ENCODE results near the gene DLG5. TPM values are rescaled to one million over a fixed set of nuclear protein-coding genes. Genes with fewer than 3 reads are reported as not detected.

DLG5 gene
- total RNA-seq, 3 donors from 2014 or later = 43.0 to 192 (median 138) TPM

- no peaks in the 10 kb centered on the region for H3K27me3 ChIP-seq
- no peaks in the 10 kb centered on the region for H3K9me3 ChIP-seq
- H3K4me3 ChIP-seq = no peak overlapping the region
- no peaks in the 10 kb centered on the region for H3K36me3 ChIP-seq
- peaks cover 26 to 34% of the 10 kb centered on the region in 2 donors for H3K4me1 ChIP-seq
- TF ChIP-seq POLR2A (IDR thresholded peaks at IDR 0.05) (no peak), CTCF (IDR thresholded peaks at IDR 0.05) (no peak), POLR2AphosphoS5 (IDR thresholded peaks at IDR 0.05) (no peak)
- DNase-seq (ENCODE audit: low spot score in 2 of 2) = no peak
- intact Hi-C loops (cut with DNase I; ENCODE audit: low total_unique reads) = no loop called here
- H3K27ac ChIP-seq = peak overlapping the region; percentile 96 to 97
These were observed 63.1 kb downstream of the DLG5 start for GRCh38 chr10:77863446-77863845.

DNA sequence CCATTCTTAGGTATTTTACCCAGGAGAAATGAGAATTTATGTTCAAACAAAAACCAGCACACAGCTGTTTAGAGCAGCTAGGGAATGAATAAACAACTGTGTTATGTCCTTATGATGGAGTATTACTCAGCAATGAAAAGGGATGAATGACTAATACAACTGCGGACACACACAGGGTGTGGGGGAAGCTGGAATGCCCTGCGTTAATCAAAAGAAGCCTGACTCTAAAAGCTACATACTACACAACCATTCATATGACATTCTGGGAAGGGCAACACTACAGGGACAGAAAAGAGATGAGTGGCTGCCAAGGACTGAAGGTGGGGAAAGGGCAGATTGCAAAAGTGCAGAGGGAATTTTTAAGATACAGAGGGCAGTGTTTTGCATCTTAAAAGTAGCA, 64.0 kb downstream of the DLG5 start:
- no peak overlapping the region for H3K4me3 ChIP-seq
- no peaks in the 10 kb centered on the region for H3K36me3 ChIP-seq
- no peaks in the 10 kb centered on the region for H3K27me3 ChIP-seq
- peaks cover 20 to 34% of the 10 kb centered on the region in 2 donors for H3K4me1 ChIP-seq
- intact Hi-C loops (cut with DNase I; ENCODE audit: low total_unique reads) = no loop called here
- DNase-seq (ENCODE audit: low spot score in 2 of 2) = no peak
- no peak for TF ChIP-seq POLR2A (IDR thresholded peaks at IDR 0.05)
- no peak for TF ChIP-seq CTCF (IDR thresholded peaks at IDR 0.05)
- no peak for TF ChIP-seq POLR2AphosphoS5 (IDR thresholded peaks at IDR 0.05)
- no peaks in the 10 kb centered on the region for H3K9me3 ChIP-seq
- peak overlapping the region; percentile 21 to 22 for H3K27ac ChIP-seq

DNA sequence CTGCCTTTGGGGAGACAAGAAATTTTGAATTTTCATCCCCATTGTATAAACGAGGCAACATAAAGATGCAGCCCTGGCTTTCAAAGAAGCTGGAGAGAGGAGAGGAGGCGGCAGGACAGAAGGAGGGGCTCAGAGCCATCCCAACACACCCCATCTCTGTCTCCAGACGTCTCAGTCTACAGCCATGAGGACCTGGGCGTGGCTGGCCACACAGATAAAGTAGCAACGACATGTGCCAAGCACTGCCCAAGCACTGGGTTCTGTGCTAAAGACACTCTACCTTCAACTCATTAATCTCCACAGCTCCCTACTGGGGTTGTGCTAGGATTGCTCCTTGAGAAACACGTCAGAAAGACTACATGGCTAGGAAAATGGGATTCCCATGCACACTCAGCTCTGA, 65.2 kb downstream of the DLG5 start:
- intact Hi-C loops (cut with DNase I; ENCODE audit: low total_unique reads) = no loop called here
- Histone ChIP-seq H3K4me1 (peaks cover 14 to 22% of the 10 kb centered on the region in 2 donors), H3K9me3 (no peaks in the 10 kb centered on the region), H3K27me3 (no peaks in the 10 kb centered on the region), H3K27ac (peak overlapping the region; percentile 44 to 53), H3K4me3 (no peak overlapping the region), H3K36me3 (no peaks in the 10 kb centered on the region)
- TF ChIP-seq POLR2AphosphoS5 (IDR thresholded peaks at IDR 0.05) (no peak), POLR2A (IDR thresholded peaks at IDR 0.05) (no peak), CTCF (IDR thresholded peaks at IDR 0.05) (no peak)
- DNase-seq (ENCODE audit: low spot score in 2 of 2) = no peak

DNA sequence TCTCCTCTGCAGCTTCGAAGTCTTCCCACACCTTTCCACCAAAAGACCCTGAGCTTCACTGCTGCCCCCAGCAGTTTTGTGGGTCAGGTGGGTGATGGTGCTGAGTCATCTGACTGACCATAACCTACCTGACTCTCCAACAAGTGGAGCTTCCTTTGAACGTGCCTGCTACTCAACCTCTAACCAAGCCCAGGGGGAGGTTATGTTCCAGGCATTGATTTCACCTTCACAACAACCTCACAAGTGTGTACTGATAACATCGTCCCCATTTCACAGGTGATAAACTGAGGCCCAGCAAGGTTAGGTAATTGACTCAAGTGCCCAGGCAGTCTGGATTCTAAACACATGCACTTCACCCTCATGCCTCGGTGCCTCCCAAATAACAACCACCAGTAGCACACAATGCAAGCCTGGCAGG, 66.7 kb downstream of the DLG5 start:
- H3K27me3 ChIP-seq = no peaks in the 10 kb centered on the region
- intact Hi-C loops (cut with DNase I; ENCODE audit: low total_unique reads) = loop anchor here (10.0 kb wide), 1 partner anchor 125 kb away; no protein-coding TSS in a partner anchor
- H3K36me3 ChIP-seq = no peaks in the 10 kb centered on the region
- H3K9me3 ChIP-seq = no peaks in the 10 kb centered on the region
- no peak overlapping the region for H3K4me3 ChIP-seq
- peaks cover under 1 to 10% of the 10 kb centered on the region in 2 donors for H3K4me1 ChIP-seq
- no peak for DNase-seq (ENCODE audit: low spot score in 2 of 2)
- no peak for TF ChIP-seq POLR2A (IDR thresholded peaks at IDR 0.05)
- no peak for TF ChIP-seq CTCF (IDR thresholded peaks at IDR 0.05)
- TF ChIP-seq POLR2AphosphoS5 (IDR thresholded peaks at IDR 0.05) = no peak
- peak overlapping the region; percentile 60 to 71 for H3K27ac ChIP-seq

GRCh38 chr10:77859200-77859864, 67.2 kb downstream of the DLG5 start:
- DNase-seq (ENCODE audit: low spot score in 2 of 2) = no peak
- Histone ChIP-seq H3K9me3 (no peaks in the 10 kb centered on the region), H3K4me1 (peaks cover 0 to 5% of the 10 kb centered on the region in 2 donors), H3K27me3 (no peaks in the 10 kb centered on the region), H3K27ac (peak overlapping the region; percentile 60 to 75), H3K4me3 (no peak overlapping the region), H3K36me3 (no peaks in the 10 kb centered on the region)
- intact Hi-C loops (cut with DNase I; ENCODE audit: low total_unique reads) = loop anchor here (10.0 kb wide), 1 partner anchor 125 kb away; no protein-coding TSS in a partner anchor
- TF ChIP-seq CTCF (IDR thresholded peaks at IDR 0.05) (no peak), POLR2A (IDR thresholded peaks at IDR 0.05) (no peak), POLR2AphosphoS5 (IDR thresholded peaks at IDR 0.05) (no peak)
